K562 (cell line): Measurements from ENCODE around the gene HMOX1. TPM values are rescaled to one million over a fixed set of nuclear protein-coding genes. Genes with fewer than 3 reads are reported as not detected.

Experiments
- ATAC-seq: fragments of 200-7000 bp; cut with Tn5 transposase; 3 replicates; pipeline ENCODE4 v1.9.1; 2020; ENCODE audit warnings: moderate library complexity
- BruUV-seq: library from RNA; stranded (reverse); fragments of 400-500 nt; replicated peaks from 2 replicates; lab custom pipeline; 2021; lab: Mats Ljungman, UMichigan
- CTCF ChIA-PET: fragments of 300-600 bp; formaldehyde crosslinking; extraction: SDS; loops from one replicate; lab custom pipeline; 2021; ENCODE audit warnings: low intra/inter-chr PET ratio; lab: Yijun Ruan, JAX
- POLR2A ChIA-PET: fragments of 300-600, 350-650 bp; sonication (Branson Sonifier 250); formaldehyde crosslinking; extraction: SDS; loops from one replicate; lab custom pipeline; 2021; ENCODE audit warnings: antibody characterized with exemption, inconsistent platforms; lab: Yijun Ruan, JAX
- DNase-seq, 4 experiments: peaks; one replicate each; pipeline versions ENCODE4 v3.0.0 to v3.0.0-alpha.2; 2011 to 2018; ENCODE audit warnings: low spot score in 3 of 4, mixed read lengths in 3 of 4; ENCODE audit errors: extremely low read depth in 1 of 4
- FAIRE-seq: peaks from 2 replicates; lab custom pipeline; 2011; peaks lifted over from hg19 to GRCh38; lab: Jason Lieb, UNC
- H2AFZ ChIP-seq: 2 replicates; pipeline ENCODE4 v1.6.0; 2011; ENCODE audit warnings: low read depth, low read length, control low read depth, inconsistent platforms
- H3K27ac ChIP-seq: fragments of 200-600 bp; 3 replicates; pipeline ENCODE4 v1.8.0; 2011; ENCODE audit warnings: low read depth, mild to moderate bottlenecking, control low read depth, inconsistent platforms, low read length, moderate library complexity, mixed read lengths; ENCODE audit errors: extremely low read depth
- H3K27me3 ChIP-seq, 2 experiments: fragments of 300-600 bp in 1 of 2; 2 replicates in 1 of 2; 3 replicates in 1 of 2; pipeline versions ENCODE4 v1.6.0 to v1.8.0; 2011; ENCODE audit warnings: inconsistent platforms in 2 of 2, low read length in 2 of 2, mild to moderate bottlenecking in 1 of 2, mixed read lengths in 1 of 2, moderate library complexity in 1 of 2; ENCODE audit not compliant: control insufficient read depth in 2 of 2, insufficient read depth in 2 of 2
- H3K36me3 ChIP-seq: fragments of 300-600 bp; 3 replicates; pipeline ENCODE4 v1.8.0; 2011; ENCODE audit warnings: mild to moderate bottlenecking, low read length, inconsistent platforms; ENCODE audit not compliant: control insufficient read depth, insufficient read depth
- H3K4me1 ChIP-seq, 2 experiments: fragments of 200-600 bp in 1 of 2; replicated peaks in 1 of 2; 2 replicates in 1 of 2; 3 replicates in 1 of 2; pipeline versions ENCODE4 v1.5.1 to v1.8.0; 2011; ENCODE audit warnings: inconsistent platforms in 2 of 2, low read length in 2 of 2, mild to moderate bottlenecking in 1 of 2, mixed read lengths in 1 of 2, moderate library complexity in 1 of 2; ENCODE audit not compliant: control insufficient read depth in 2 of 2, insufficient read depth in 2 of 2
- H3K4me2 ChIP-seq: 2 replicates; pipeline ENCODE4 v1.6.1; 2011; ENCODE audit warnings: low read length, control low read depth, inconsistent platforms, mixed read lengths; ENCODE audit not compliant: insufficient read depth
- H3K4me3 ChIP-seq: fragments of 200-600 bp; sonication (generic), shearing (Covaris generic); 2 replicates; pipeline ENCODE4 v1.5.1; 2016; ENCODE audit warnings: control low read depth, inconsistent platforms
- H3K79me2 ChIP-seq: fragments of 200-600 bp; 3 replicates; pipeline ENCODE4 v1.8.0; 2011; ENCODE audit warnings: low read length, inconsistent platforms; ENCODE audit not compliant: control insufficient read depth, insufficient read depth
- H3K9ac ChIP-seq, 2 experiments: 2 replicates each; pipeline versions ENCODE4 v1.6.0 to v1.6.1; 2011; ENCODE audit warnings: low read depth in 2 of 2, low read length in 2 of 2, control low read depth in 1 of 2, inconsistent platforms in 1 of 2, mild to moderate bottlenecking in 1 of 2, mixed read lengths in 1 of 2; ENCODE audit not compliant: insufficient read depth in 1 of 2
- H3K9me1 ChIP-seq: one replicate; pipeline ENCODE4 v1.6.0; 2011; ENCODE audit warnings: inconsistent platforms, mild to moderate bottlenecking, low read length, moderate library complexity; ENCODE audit not compliant: control insufficient read depth, insufficient read depth
- H3K9me3 ChIP-seq: replicated peaks from 2 replicates; pipeline ENCODE4 v1.5.1; 2011; ENCODE audit warnings: low read depth, low read length, inconsistent platforms; ENCODE audit not compliant: control insufficient read depth, insufficient read depth
- H4K20me1 ChIP-seq: replicated peaks from 2 replicates; pipeline ENCODE4 v1.6.1; 2011; ENCODE audit warnings: low read length, inconsistent platforms, mixed read lengths; ENCODE audit not compliant: control insufficient read depth, insufficient read depth
- GABPA ChIP-seq: fragments of 200-800 bp; sonication (Bioruptor generic); conservative IDR thresholded peaks from 2 replicates; pipeline ENCODE4 v1.6.1; 2016; ENCODE audit warnings: low read depth, missing genetic modification characterization, missing compliant biosample characterization
- MTA2 ChIP-seq: fragments of 450-650 bp; IDR thresholded peaks from 2 replicates; pipeline ENCODE4 v1.6.1; 2016; ENCODE audit warnings: low read depth
- ZNF316 ChIP-seq: fragments of 450-650 bp; IDR thresholded peaks from 2 replicates; pipeline ENCODE4 v1.6.1; 2016
- WGBS: fragments of 100-300 bp; shearing (Covaris generic); methylation state at CpG from one replicate; pipeline ENCODE4 v1.1.6; 2016; ENCODE audit warnings: low coverage, mixed read lengths; ENCODE audit not compliant: insufficient coverage; ENCODE audit errors: missing lambda C conversion rate; 5-methylcytosine and 5-hydroxymethylcytosine counted together
- in situ Hi-C: fragments of 300-500 bp; cut with MboI; formaldehyde crosslinking; loops from 4 replicates; pipeline ENCODE4 v1.15.0; 2018; ENCODE audit warnings: inconsistent platforms, mixed read lengths
- intact Hi-C: fragments of 100-400 bp; cut with micrococcal nuclease; formaldehyde crosslinking; loops from 2 replicates; pipeline ENCODE4 v1.14.2; 2022
- polyA plus RNA-seq, 8 experiments: library from polyadenylated mRNA; depleted of rRNA in 4 of 8; stranded (reverse) in 5 of 8; unstranded in 3 of 8; fragments of >200 nt; fragmentation: Nextera tagmentation in 2 of 8; fragmentation: Illumina TruSeq in 1 of 8; extraction: Ambion mirVana in 2 of 8; extraction: Trizol in 1 of 8; gene quantifications; 2 replicates each; pipeline versions ENCODE4 v1.2.1 to v1.2.3, GENCODE V29; 2011 to 2014; ENCODE audit warnings: inconsistent platforms in 1 of 8, missing spikeins in 1 of 8
- total RNA-seq, 7 experiments: library from RNA; depleted of rRNA in 6 of 7; stranded (reverse); fragments of >200 nt in 6 of 7; fragmentation: Illumina TruSeq in 2 of 7; extraction: Trizol in 2 of 7; gene quantifications; 2 replicates each; pipeline versions ENCODE4 v1.2.1 to v1.2.3, GENCODE V29; 2011 to 2021; ENCODE audit warnings: low replicate concordance in 1 of 7
- TF ChIP-seq, protein P1 (sequence below), 3 experiments: fragments of 200-800 bp in 1 of 3; fragments of 250-450 bp in 1 of 3; fragments of 450-650 bp in 1 of 3; sonication (Bioruptor Pico) in 1 of 3; sonication (Bioruptor generic) in 1 of 3; formaldehyde crosslinking in 1 of 3; IDR thresholded peaks; 2 replicates each; pipeline versions ENCODE4 v1.6.1 to v1.8.0; 2016 to 2022; ENCODE audit warnings: mild to moderate bottlenecking in 2 of 3, missing genetic modification characterization in 2 of 3, missing compliant biosample characterization in 1 of 3, moderate library complexity in 1 of 3
- TF ChIP-seq, protein P2 (sequence below): fragments of 250-450 bp; sonication (Bioruptor Pico); IDR thresholded peaks from 2 replicates; pipeline ENCODE4 v1.8.0; 2021; ENCODE audit warnings: borderline replicate concordance, mild to moderate bottlenecking, moderate library complexity; ENCODE audit not compliant: poor library complexity, severe bottlenecking

Gene HMOX1
- total and polyA plus RNA-seq, 9 of the 15 experiments (the other 6 are each of a cell fraction or from before 2014, with no cell fraction given), result not detected

DNA sequence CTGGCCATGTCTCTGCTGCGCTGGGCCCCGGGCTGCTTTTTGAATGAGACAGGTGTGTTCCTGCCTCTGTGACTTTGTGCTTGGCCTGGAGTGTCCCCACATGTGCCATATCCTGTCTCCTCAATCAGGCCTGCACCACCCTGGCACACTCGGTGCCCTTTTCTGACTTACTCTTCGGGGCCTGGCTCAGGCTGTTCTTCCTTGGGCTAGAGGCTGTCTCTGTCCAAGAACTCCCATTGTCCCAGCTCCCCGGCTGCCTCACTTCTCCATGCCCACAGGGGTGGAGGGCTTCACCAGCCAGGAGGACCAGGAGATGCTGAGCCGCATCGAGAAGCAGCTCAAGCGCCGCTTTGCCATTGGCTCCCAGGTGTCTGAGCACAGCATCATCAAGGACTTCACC lies 42.0 kb downstream of the HMOX1 start:
- Histone ChIP-seq H2AFZ (no peak overlapping the region), H3K79me2 (no peaks in the 10 kb centered on the region), H3K9ac (no peak overlapping the region; a peak in 1 of 4 replicates), H3K9me3 (no peaks in the 10 kb centered on the region), H3K36me3 (peaks cover 85% of the 10 kb centered on the region; the same call in 2 of the 3 replicates), H4K20me1 (no peaks in the 10 kb centered on the region; the same call in 1 of the 2 replicates), H3K4me3 (no peak overlapping the region), H3K27ac (no peak overlapping the region), H3K4me2 (no peak overlapping the region), H3K4me1 (peaks cover 0 to 3% of the 10 kb centered on the region in 2 experiments; a peak in 2 of 5 replicates), H3K9me1 (no peaks in the 10 kb centered on the region), H3K27me3 (no peaks in the 10 kb centered on the region)
- ATAC-seq (no peak), FAIRE-seq (no peak), DNase-seq (no peak)
- intact Hi-C loops (no loop called here), in situ Hi-C loops (no loop called here)
- WGBS, result over 99% methylated on average over 9 of the region's 9 CpGs
- POLR2A ChIA-PET, result interaction anchor here (5.8 kb wide), 1 partner anchor 12 kb away, joined by 26 read pairs; no protein-coding TSS in a partner anchor
- CTCF ChIA-PET, result interaction anchor here (0.6 kb wide), 1 partner anchor 60 kb away, joined by 3 read pairs; no protein-coding TSS in a partner anchor
- no TSS peak for BruUV-seq
- TF ChIP-seq, protein P1, sequence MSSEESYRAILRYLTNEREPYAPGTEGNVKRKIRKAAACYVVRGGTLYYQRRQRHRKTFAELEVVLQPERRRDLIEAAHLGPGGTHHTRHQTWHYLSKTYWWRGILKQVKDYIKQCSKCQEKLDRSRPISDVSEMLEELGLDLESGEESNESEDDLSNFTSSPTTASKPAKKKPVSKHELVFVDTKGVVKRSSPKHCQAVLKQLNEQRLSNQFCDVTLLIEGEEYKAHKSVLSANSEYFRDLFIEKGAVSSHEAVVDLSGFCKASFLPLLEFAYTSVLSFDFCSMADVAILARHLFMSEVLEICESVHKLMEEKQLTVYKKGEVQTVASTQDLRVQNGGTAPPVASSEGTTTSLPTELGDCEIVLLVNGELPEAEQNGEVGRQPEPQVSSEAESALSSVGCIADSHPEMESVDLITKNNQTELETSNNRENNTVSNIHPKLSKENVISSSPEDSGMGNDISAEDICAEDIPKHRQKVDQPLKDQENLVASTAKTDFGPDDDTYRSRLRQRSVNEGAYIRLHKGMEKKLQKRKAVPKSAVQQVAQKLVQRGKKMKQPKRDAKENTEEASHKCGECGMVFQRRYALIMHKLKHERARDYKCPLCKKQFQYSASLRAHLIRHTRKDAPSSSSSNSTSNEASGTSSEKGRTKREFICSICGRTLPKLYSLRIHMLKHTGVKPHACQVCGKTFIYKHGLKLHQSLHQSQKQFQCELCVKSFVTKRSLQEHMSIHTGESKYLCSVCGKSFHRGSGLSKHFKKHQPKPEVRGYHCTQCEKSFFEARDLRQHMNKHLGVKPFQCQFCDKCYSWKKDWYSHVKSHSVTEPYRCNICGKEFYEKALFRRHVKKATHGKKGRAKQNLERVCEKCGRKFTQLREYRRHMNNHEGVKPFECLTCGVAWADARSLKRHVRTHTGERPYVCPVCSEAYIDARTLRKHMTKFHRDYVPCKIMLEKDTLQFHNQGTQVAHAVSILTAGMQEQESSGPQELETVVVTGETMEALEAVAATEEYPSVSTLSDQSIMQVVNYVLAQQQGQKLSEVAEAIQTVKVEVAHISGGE (CRISPR knock-in tag; IDR thresholded peaks at IDR 0.05), result no peak
- TF ChIP-seq GABPA (tag) (no peak), ZNF316 (no peak), MTA2 (no peak)
- TF ChIP-seq, protein P2, sequence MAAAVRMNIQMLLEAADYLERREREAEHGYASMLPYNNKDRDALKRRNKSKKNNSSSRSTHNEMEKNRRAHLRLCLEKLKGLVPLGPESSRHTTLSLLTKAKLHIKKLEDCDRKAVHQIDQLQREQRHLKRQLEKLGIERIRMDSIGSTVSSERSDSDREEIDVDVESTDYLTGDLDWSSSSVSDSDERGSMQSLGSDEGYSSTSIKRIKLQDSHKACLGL (CRISPR knock-in tag), result no peak
